Measurements from ENCODE around the gene NLRP3. TPM values are rescaled to one million over a fixed set of nuclear protein-coding genes. Genes with fewer than 3 reads are reported as not detected.

Gene NLRP3
- total and polyA plus RNA-seq, 2 experiments from 2014 or later: 0.13 TPM; not detected in 1

DNA sequence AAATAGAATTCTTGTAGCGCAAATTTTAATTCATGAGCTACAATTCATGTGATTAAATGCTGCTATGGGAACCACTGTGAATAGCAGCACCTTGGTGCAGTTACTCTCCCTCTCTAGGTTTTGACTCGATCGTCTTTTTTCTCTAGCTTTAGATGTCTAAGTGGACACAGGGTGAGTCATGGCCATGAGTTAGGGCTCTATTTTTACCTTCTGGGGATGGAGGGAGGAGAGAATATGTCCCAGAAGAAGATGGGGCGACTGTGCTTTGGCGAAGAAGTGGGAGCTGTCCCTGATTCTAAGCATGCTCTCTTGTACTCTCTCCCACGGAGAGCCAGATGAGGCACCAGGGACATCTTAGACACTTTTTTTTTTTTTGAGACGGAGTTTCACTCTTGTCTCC is 43.5 kb downstream of the NLRP3 start:
- no peaks in the 10 kb centered on the region for H3K4me1 ChIP-seq (ENCODE audit: insufficient read depth)
- no peak overlapping the region for H2AFZ ChIP-seq
- WGBS (ENCODE audit: low lambda C conversion rate, missing lambda C conversion rate): 75% methylated on average over 7 of the region's 7 CpGs
- H3K9me2 ChIP-seq (replicated peaks; ENCODE audit: insufficient read depth): no peaks in the 10 kb centered on the region
- DNase-seq (ENCODE audit: low spot score): no peak
- no peaks in the 10 kb centered on the region for H4K20me1 ChIP-seq (ENCODE audit: insufficient read depth, poor library complexity, severe bottlenecking)
- H3K27ac ChIP-seq: no peak overlapping the region
- H3K27me3 ChIP-seq: no peaks in the 10 kb centered on the region
- H3K36me3 ChIP-seq (replicated peaks; ENCODE audit: insufficient read depth, low read depth): no peaks in the 10 kb centered on the region
- TF ChIP-seq EZH2phosphoT487 (IDR thresholded peaks at IDR 0.05; ENCODE audit: low read depth, severe bottlenecking, unreplicated experiment) (no peak), EZH2 (IDR thresholded peaks at IDR 0.05; ENCODE audit: borderline replicate concordance) (no peak), CTCF (IDR thresholded peaks at IDR 0.05; ENCODE audit: poor library complexity) (no peak)
- no peaks in the 10 kb centered on the region for H3K9me3 ChIP-seq (ENCODE audit: low read depth)
- no peak overlapping the region for H3K4me2 ChIP-seq
- H3K79me2 ChIP-seq: no peaks in the 10 kb centered on the region
- H3K4me3 ChIP-seq: no peak overlapping the region

DNA sequence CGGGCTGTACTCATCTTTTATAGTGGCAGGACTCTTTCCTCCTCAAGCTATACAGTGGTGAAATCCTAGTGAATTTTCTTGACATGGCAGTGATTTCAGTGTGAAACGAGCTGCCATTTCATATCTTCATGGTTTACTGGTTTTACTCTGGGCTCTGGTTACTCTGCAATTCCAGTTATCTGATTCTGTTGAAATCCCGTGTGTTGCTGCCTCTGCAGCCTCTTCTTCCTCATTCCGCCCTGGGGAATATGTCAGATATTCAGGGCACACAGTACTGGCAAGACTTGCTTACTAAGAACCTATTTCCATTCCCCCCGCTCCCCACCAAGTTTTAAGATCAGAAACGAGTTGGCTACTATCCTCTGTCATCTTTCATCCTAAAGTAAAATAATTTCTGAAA is 49.8 kb downstream of the NLRP3 start:
- WGBS (ENCODE audit: low lambda C conversion rate, missing lambda C conversion rate): 67% methylated on average over 6 of the region's 6 CpGs
- Histone ChIP-seq H3K9me3 (ENCODE audit: low read depth) (no peaks in the 10 kb centered on the region), H3K4me1 (ENCODE audit: insufficient read depth) (no peaks in the 10 kb centered on the region), H3K27me3 (no peaks in the 10 kb centered on the region), H4K20me1 (ENCODE audit: insufficient read depth, poor library complexity, severe bottlenecking) (no peaks in the 10 kb centered on the region), H3K79me2 (no peaks in the 10 kb centered on the region), H3K4me2 (no peak overlapping the region), H3K36me3 (replicated peaks; ENCODE audit: insufficient read depth, low read depth) (no peaks in the 10 kb centered on the region), H3K4me3 (no peak overlapping the region), H2AFZ (no peak overlapping the region), H3K27ac (no peak overlapping the region), H3K9me2 (replicated peaks; ENCODE audit: insufficient read depth) (no peaks in the 10 kb centered on the region)
- no peak for DNase-seq (ENCODE audit: low spot score)
- TF ChIP-seq EZH2phosphoT487 (IDR thresholded peaks at IDR 0.05; ENCODE audit: low read depth, severe bottlenecking, unreplicated experiment) (no peak), EZH2 (IDR thresholded peaks at IDR 0.05; ENCODE audit: borderline replicate concordance) (no peak), CTCF (IDR thresholded peaks at IDR 0.05; ENCODE audit: poor library complexity) (no peak)

DNA sequence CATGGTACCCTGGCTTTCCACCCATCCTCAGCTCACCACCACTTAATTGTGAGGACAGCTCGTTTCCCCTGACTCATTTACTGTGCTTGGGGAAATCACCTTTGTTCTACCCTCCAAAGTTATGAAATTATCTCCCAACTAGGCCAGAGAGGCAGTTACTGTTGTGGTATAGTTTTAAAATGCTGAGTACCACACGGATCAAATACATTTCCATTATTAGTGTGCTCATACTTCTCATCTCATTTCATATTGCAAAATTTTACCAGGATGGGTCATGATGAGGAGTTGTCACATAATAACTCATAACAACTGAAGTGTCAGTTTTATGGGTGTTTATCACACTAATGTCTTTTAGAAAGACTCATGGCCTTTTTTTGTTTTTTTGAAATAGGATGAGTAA is 51.2 kb downstream of the NLRP3 start:
- no peak for TF ChIP-seq CTCF (IDR thresholded peaks at IDR 0.05; ENCODE audit: poor library complexity)
- no peak for TF ChIP-seq EZH2phosphoT487 (IDR thresholded peaks at IDR 0.05; ENCODE audit: low read depth, severe bottlenecking, unreplicated experiment)
- no peak for TF ChIP-seq EZH2 (IDR thresholded peaks at IDR 0.05; ENCODE audit: borderline replicate concordance)
- no peak overlapping the region for H3K4me3 ChIP-seq
- H3K4me1 ChIP-seq (ENCODE audit: insufficient read depth): no peaks in the 10 kb centered on the region
- no peaks in the 10 kb centered on the region for H3K9me2 ChIP-seq (replicated peaks; ENCODE audit: insufficient read depth)
- no peaks in the 10 kb centered on the region for H3K36me3 ChIP-seq (replicated peaks; ENCODE audit: insufficient read depth, low read depth)
- WGBS (ENCODE audit: low lambda C conversion rate, missing lambda C conversion rate): 70% methylated on average over 2 of the region's 2 CpGs
- no peaks in the 10 kb centered on the region for H3K27me3 ChIP-seq
- DNase-seq (ENCODE audit: low spot score): no peak
- H3K79me2 ChIP-seq: no peaks in the 10 kb centered on the region
- no peak overlapping the region for H3K27ac ChIP-seq
- H3K9me3 ChIP-seq (ENCODE audit: low read depth): no peaks in the 10 kb centered on the region
- no peak overlapping the region for H2AFZ ChIP-seq
- no peaks in the 10 kb centered on the region for H4K20me1 ChIP-seq (ENCODE audit: insufficient read depth, poor library complexity, severe bottlenecking)
- H3K4me2 ChIP-seq: no peak overlapping the region
